MG63 (cell line): ENCODE measurements around the gene CACNA2D2. TPM values are rescaled to one million over a fixed set of nuclear protein-coding genes. Genes with fewer than 3 reads are reported as not detected.
A peak's percentile ranks its signal among the peaks of the same experiment; 100 is the strongest.

Experiments
- DNase-seq: peaks from one replicate; pipeline ENCODE4 v3.0.0-alpha.2; 2020
- H3K27me3 ChIP-seq: fragments of 250-450 bp; sonication (Bioruptor Pico); 2 replicates; pipeline ENCODE4 v1.5.1; 2020; ENCODE audit warnings: mild to moderate bottlenecking, moderate library complexity
- H3K36me3 ChIP-seq: fragments of 250-450 bp; sonication (Bioruptor Pico); 2 replicates; pipeline ENCODE4 v1.5.1; 2020; ENCODE audit warnings: mild to moderate bottlenecking, moderate library complexity
- H3K4me3 ChIP-seq: fragments of 250-450 bp; sonication (Bioruptor Pico); 2 replicates; pipeline ENCODE4 v1.5.1; 2020; ENCODE audit warnings: mild to moderate bottlenecking, moderate library complexity
- H3K9me3 ChIP-seq: fragments of 250-450 bp; sonication (Bioruptor Pico); 2 replicates; pipeline ENCODE4 v1.5.1; 2020; ENCODE audit warnings: mild to moderate bottlenecking, moderate library complexity
- total RNA-seq: library from RNA; depleted of rRNA; stranded (reverse); fragments of >200 nt; shearing (Covaris generic); gene quantifications from 2 replicates; pipeline ENCODE4 v1.2.3, GENCODE V29; 2014; ENCODE audit warnings: low replicate concordance

The CACNA2D2 gene
- total RNA-seq, 1 experiment from 2014 or later, result not detected

DNA sequence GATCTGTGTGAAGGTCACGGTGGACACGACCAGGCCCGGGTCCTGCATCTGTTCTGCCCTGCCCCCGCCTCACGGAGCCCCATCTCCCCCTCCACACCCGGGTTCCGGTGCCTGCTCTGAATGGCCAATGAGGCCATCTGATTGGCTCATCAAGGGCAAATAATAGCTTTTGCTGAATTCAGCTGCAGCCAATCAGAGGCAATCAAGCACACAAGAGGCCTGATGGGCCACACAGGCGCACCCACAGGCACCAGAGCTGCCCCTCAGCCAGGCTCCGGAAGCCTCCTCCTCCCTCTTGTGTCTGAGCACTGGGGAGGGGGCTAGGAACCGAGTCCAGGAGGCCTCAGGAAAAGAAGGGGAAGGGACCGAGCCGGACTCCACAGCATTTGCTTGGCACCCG, 49.5 kb downstream of the CACNA2D2 start:
- H3K9me3 ChIP-seq, result no peaks in the 10 kb centered on the region
- H3K27me3 ChIP-seq, result no peaks in the 10 kb centered on the region
- no peaks in the 10 kb centered on the region for H3K36me3 ChIP-seq
- no peak overlapping the region for H3K4me3 ChIP-seq
- no peak for DNase-seq

DNA sequence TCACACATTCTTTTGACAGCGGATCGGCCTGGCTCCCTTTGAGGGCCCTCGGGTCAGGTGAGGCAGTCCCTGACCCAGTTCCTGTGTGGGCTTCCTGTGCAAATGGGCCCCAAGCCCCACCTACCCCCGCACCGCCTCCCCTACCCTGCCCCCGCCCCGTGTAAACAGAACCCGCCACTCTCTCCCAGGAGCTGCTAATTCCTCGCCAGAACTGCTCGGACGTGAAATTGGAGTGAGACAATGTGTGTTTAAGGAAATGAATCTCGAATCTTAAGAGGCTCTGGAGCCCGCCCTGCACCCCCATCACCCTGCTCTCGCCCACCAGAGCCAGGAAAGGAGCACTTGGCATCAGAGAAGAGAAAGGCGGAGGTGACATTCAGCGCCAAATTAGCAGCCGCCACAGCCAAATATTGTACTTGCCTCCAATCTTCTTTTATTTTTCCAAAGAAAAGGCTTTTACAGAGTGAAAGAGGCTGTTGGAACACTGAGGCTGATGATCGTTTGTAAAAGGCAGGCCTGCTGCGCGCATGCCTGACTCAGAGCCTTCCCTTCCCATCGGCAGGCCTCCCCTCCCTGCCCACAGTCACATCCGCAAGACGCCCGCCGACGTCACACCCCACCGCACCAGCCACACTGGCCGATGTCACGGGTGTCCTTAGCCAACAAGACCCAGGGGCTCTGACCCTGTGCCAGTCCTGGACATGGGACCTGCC, 53.1 kb downstream of the CACNA2D2 start:
- peak; percentile 52 for DNase-seq
- Histone ChIP-seq H3K4me3 (no peak overlapping the region), H3K9me3 (no peaks in the 10 kb centered on the region), H3K27me3 (no peaks in the 10 kb centered on the region), H3K36me3 (no peaks in the 10 kb centered on the region)

DNA sequence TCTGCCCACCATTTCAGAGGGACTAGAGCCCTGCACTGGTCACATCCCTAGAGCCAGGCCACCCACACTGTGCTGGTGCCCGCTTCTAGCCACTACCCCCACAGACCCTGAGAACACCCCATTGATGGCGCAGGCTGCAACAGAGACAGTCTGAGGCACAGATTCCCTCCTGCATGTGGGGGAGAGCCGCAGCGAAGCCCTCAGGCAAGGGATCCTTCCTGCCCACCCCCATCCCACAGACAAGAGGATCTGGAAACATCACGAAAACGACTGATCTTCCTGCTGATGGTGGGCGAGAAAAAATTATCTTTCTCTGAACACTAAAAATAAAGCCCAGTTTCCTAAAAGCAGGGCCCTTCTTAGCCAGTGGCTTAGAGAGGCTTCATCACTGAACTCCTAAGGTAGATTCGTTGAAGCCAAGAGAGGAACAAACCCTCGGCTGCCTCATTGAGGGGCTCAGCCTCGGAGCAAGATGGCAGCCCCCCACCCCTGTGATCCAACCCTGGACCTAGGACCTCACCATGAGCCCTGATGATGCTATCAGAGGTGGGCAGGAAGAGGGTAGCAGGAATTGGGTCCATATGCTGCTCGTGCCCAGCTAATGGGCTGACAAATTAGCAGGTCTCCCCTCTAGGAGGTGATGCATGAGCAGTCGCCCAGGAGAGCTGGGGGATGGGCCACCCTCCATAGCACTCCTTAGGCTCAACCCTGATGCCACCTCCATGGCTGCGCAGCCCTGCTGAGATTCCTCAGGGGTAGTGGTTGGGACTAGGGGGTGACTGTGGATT, 54.5 kb downstream of the CACNA2D2 start:
- Histone ChIP-seq H3K27me3 (no peaks in the 10 kb centered on the region), H3K36me3 (no peaks in the 10 kb centered on the region), H3K9me3 (no peaks in the 10 kb centered on the region), H3K4me3 (no peak overlapping the region)
- no peak for DNase-seq

DNA sequence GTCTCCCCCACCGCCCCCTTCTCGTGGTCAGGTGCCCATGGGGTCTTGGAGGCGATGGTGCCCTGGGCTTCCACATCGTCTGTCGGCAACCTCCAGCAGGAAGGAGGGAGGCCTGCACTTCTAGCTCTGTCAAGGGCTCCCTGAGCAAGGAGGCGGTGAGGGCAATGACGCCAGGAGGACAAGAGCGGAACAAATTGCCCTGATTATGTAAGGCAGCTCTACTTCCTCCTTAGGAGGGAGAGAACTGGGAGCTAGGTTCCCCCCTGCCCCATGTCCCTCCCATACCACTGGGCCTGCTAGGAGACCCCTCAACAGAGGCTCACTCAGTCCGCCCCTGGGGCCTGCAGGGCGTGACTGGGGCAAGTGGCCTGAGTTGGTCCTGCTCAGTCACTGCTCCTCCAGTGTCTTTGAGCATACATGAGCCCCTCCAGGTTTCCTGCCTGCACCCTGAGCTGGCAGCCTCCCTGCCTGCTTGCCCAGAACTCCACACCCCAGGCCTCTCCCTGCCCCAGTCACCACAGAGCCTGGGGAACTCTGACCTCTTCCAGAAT, 56.1 kb downstream of the CACNA2D2 start:
- no peak for DNase-seq
- Histone ChIP-seq H3K4me3 (no peak overlapping the region), H3K27me3 (no peaks in the 10 kb centered on the region)

DNA sequence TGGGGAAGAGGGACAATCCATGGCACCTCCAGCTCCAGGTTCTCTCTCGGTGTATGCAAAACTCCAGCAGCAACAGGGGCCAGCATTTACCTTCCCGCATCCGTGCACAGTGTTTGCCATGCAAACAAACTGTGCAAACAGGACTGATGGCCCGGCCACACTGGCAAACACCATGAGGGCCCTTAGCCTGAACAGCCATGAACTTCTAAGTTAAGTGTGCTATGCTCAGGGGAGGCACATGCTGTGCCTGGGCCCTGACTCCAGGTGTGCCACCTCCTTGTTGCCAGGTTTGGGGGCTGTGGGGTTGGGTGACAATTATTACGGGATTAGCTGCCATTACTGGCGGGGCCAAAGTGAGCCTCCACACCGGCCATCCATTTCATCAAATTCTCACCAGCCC, 57.5 kb downstream of the CACNA2D2 start:
- no peaks in the 10 kb centered on the region for H3K27me3 ChIP-seq
- no peak for DNase-seq
- no peaks in the 10 kb centered on the region for H3K9me3 ChIP-seq
- H3K36me3 ChIP-seq, result no peaks in the 10 kb centered on the region
- no peak overlapping the region for H3K4me3 ChIP-seq

More for the DNA sequence above, 56.1 kb downstream of the CACNA2D2 start:
- Histone ChIP-seq H3K9me3 (no peaks in the 10 kb centered on the region), H3K36me3 (no peaks in the 10 kb centered on the region)

DNA sequence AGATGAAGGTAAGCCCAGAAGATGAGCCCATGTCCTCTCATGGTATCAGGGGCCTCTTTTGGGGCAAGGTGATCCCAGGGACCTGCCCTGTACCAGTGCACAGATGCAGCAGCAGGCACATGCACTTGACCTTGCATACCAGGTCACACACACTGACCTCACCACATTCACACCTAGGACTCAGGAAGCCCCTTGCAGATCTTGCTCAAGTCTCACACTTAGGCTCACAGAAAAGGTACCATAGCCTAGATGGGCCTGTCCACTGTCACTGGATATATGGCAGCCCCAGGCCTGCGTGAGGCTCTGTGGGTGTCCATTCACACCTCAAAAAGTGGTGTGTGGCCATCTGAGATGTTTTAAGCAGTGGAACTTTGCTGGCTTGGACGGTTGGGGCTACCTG, 58.7 kb downstream of the CACNA2D2 start:
- H3K27me3 ChIP-seq, result no peaks in the 10 kb centered on the region
- no peaks in the 10 kb centered on the region for H3K9me3 ChIP-seq
- H3K36me3 ChIP-seq, result no peaks in the 10 kb centered on the region
- DNase-seq, result no peak
- H3K4me3 ChIP-seq, result no peak overlapping the region

DNA sequence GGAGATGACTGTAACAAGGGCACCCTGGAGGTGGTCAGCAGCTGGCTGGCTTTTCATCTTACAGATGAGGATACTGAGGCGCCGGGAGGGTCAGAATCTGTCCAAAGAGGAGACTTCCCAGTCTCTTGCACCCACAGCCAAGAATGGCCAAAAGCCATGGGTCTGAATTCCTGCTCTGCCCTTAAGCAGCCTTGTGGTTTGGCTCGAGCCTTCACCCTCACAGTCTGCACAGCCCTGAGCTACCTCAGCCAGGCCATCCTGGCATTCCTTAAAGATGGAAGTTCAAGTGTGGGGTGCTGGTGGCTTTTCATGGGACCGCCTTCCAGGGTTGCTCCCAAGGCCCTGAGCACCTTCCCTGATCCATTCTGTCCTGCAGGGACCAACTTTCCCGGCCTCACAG, 59.2 kb downstream of the CACNA2D2 start:
- no peaks in the 10 kb centered on the region for H3K27me3 ChIP-seq
- no peaks in the 10 kb centered on the region for H3K36me3 ChIP-seq
- DNase-seq, result peak; percentile 8
- H3K9me3 ChIP-seq, result no peaks in the 10 kb centered on the region
- no peak overlapping the region for H3K4me3 ChIP-seq

DNA sequence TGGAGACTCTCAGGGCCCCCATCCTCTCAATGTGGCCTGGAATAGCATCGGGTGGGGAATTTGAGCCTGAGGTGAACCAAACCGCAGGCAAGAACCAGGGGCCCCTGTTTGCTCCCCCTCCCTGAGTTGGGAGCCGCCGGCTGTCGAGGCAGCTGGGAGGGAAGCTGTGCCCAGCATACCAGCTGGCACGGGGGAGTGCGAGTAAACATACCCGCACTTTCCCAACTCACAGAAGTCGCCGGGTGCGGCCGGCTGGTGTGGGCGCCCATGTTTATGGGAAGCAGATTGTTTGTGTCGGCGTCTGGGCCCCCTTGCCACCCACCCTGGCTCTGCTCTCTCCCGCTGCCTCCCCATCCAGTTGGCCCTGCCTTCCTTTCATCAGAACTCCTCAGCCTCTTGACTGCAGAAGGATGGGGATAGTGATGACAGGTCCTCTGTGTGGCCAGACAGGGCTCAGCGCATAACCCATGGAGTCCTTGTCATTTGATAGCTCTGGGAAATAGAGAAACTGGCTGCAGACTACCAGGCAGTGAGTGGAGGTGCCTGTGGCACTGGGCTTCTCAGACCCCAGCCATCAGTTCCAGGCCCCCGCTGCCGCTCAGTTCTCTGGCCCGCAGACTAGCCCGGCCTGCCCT, 60.4 kb downstream of the CACNA2D2 start:
- peak; percentile 8 for DNase-seq
- no peak overlapping the region for H3K4me3 ChIP-seq
- H3K9me3 ChIP-seq, result no peaks in the 10 kb centered on the region
- no peaks in the 10 kb centered on the region for H3K36me3 ChIP-seq
- H3K27me3 ChIP-seq, result no peaks in the 10 kb centered on the region

DNA sequence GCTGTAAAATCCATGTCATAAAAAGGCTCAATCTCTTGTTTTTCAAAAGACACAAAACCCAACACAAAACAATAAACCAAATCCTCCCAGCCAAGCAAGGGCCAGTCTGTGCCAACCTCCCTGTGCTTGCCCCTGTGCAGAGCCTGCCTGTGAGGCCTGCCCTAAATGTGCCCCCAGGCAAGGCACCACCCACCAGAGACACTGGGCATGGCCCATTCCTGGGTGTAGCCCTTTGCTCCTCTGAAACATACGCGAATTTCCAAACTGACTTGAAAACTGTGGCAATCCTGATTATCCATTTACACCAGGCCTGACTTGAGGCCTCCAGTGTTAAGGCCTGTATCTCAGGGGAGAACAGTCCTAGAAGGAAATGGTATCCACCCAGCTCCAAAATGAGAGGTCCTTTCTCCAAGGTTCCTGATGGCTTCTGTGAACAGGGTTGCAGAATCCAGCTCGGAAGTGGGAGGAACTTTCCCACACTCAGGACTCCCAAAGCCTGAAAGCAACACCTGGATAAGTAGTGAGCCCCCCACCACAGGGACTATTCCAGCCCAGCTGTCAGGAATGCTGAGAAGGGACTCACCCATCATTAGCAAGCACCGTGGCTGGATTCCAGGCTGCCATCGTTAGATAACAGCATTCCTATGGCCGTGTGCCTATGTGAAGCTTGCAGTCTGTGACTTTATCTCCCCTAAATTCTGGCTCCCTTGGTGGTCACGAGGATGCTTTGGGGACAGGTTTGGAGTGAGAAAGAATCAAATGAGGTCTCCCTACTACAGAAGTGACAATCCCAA, 61.8 kb downstream of the CACNA2D2 start:
- H3K9me3 ChIP-seq, result no peaks in the 10 kb centered on the region
- DNase-seq, result no peak
- H3K4me3 ChIP-seq, result no peak overlapping the region
- no peaks in the 10 kb centered on the region for H3K36me3 ChIP-seq
- H3K27me3 ChIP-seq, result no peaks in the 10 kb centered on the region

DNA sequence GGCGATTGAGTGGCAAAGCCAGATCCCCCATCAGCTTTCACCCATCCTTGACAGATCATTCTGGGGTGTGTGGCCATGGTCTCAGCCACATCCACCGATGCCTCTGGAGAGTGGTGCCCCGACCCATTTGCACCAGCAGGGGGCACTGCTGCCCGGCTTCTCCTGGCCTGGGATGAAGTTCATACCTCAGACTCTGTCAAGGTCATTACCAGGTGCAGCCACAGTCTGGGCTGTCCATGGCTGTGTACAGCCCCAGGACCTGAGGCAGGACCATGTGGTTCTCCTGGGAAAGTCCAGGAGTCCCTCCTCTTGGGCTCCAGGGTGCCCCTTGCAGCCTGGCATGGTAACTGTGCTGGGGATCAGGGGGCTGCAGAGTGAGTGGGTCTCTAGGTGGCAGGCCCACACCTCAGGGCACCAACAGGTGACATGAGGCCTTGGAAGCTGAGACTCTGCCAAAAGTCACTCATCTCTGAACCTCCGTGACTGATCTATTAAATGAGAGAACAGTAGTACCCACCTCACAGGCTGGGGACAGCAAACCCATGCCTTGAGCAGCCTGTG, 67.2 kb downstream of the CACNA2D2 start:
- peak; percentile 17 for DNase-seq
- Histone ChIP-seq H3K9me3 (no peaks in the 10 kb centered on the region), H3K36me3 (no peaks in the 10 kb centered on the region), H3K27me3 (no peaks in the 10 kb centered on the region), H3K4me3 (no peak overlapping the region)

DNA sequence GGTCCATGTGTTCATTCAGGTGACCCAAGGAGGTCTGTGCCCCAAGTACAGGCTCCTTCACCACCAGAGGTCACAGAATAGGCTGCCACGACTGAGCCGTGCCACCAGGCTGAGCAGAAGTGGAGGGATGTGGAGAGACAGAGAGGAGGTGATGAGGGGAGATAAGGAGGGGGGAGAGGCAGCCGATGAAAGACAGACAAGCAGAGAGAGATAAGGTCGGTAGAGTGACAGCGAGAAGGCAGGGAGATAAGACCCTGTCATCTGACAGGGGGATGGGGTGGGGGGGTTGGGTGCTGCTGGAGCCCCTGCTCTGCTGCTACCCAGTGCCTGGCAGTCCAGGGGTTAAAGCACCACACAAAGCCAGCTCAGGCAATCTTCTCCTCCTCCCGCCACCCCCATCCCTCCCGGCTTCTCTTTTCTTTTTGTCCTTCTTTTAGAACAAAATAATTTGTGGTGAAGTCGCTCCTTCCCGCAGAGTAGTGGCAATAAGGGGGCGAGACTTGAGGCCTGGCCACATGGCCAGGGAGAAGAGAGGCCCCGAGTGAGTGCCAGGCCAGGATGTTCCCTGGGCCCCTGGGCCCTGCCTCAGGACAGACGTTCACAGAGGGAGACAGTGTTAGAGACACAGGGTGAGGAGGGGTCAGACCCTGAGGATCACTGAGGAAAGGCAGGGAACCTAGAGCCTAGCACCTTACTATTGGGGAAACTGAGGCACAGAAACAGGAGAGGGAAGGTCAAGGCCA, 67.9 kb downstream of the CACNA2D2 start:
- Histone ChIP-seq H3K9me3 (no peaks in the 10 kb centered on the region), H3K36me3 (no peaks in the 10 kb centered on the region), H3K4me3 (no peak overlapping the region), H3K27me3 (no peaks in the 10 kb centered on the region)
- DNase-seq, result no peak

DNA sequence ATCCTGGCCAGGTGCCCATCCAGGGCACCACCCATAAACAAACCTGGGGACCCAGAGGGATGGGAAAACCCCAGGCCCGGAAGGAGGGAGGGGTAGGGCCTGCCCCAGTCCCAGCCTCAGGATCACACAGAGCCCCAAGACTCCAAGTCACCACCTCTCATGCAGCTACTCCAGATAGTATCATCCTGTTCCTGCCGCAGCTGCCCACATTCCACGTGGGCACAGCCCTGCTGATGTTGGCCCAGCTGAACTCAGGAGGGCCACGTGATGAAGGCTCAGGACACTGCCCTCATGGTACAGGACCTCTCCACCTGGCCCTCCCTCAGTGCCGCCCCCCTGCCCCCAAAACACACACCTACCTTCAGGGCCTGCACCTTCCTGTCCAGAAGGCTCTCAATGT, 69.5 kb downstream of the CACNA2D2 start:
- no peaks in the 10 kb centered on the region for H3K9me3 ChIP-seq
- no peak overlapping the region for H3K4me3 ChIP-seq
- H3K36me3 ChIP-seq, result no peaks in the 10 kb centered on the region
- no peak for DNase-seq
- H3K27me3 ChIP-seq, result no peaks in the 10 kb centered on the region

DNA sequence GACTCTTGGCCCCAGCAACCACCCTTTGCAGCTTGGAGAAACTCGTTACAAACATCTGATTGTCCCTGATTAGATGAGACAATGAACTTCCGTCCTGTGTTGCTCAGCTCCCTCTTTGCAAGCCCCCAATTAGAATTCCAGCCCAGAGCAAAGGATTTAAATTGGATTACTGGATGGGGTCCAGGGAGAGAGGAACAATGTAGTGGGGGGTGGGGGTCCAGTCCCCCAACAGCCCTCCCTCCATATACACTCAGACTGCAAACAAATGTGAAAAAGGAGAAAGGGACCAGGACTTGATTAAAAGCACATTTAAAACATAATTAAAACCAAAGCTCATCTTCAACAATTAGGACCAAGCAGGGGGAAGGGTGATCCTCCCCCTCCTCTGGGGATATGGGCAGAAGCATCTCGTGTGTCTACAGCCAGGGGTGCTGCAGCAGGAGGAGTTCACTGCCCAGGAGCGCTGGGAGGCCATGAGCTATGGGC, 72.4 kb downstream of the CACNA2D2 start:
- no peaks in the 10 kb centered on the region for H3K36me3 ChIP-seq
- DNase-seq, result no peak
- no peaks in the 10 kb centered on the region for H3K9me3 ChIP-seq
- no peak overlapping the region for H3K4me3 ChIP-seq
- no peaks in the 10 kb centered on the region for H3K27me3 ChIP-seq

DNA sequence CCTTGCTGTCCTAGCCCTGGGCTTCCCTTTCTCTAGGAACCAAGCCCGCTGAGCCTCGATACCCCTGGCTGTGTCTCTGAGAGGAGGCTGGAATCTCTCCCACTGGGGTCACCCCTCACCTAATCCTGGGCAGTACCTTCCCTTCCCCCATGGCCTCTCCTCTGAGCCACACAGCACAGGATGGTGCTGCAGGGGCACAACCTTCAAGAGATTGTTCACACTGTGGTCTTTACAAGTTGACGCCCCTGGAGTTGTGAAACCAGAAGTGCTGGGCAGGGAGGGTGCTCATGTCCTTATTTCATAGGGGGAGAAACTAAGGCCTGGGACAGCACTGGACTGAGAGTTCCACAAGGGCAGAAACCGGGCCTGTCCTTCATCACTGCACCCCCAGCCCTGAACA, 73.2 kb downstream of the CACNA2D2 start:
- DNase-seq, result no peak
- Histone ChIP-seq H3K27me3 (no peaks in the 10 kb centered on the region), H3K9me3 (no peaks in the 10 kb centered on the region), H3K36me3 (no peaks in the 10 kb centered on the region), H3K4me3 (no peak overlapping the region)

DNA sequence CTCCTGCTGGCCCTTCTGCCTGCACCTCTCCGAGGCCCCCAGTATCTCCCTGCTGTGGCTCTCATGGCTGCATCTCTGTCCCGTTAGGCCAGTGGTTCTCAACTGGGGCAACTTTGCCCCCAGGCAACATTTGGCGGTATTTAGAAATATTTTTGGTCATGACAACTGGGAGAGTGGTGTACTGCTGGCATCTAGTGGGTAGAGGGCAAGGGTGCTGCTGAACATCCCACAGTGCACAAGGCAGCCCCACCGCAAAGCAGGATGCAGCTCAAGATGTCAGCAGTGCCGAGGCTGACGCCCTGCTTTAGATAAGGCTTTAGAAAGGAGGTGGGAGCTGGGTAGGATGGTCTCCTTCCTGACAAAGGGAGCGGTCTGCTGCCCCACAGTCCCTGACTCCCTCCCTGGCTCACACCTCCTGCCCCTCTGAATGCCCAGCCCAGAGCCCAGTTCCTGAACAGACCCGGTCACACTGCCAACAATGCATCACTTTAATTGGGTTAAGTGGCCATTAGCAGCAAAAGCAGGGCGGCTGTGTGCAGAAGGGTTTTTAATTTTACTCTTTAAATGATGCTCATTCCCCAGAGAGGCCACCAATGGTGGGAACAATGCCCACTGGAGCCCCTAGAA, 75.3 kb downstream of the CACNA2D2 start:
- Histone ChIP-seq H3K27me3 (no peaks in the 10 kb centered on the region), H3K36me3 (no peaks in the 10 kb centered on the region), H3K4me3 (no peak overlapping the region), H3K9me3 (no peaks in the 10 kb centered on the region)
- DNase-seq, result no peak
